Ammon's horn (tissue), 1 donor: Measurements from ENCODE around the gene MTA3.
"Not testable (repeated sequence)": the region's sequence is repeated elsewhere in the genome, so short reads cannot be mapped to it uniquely, and the experiment has no call there.

Experiments
- DNase-seq: peaks from one replicate; pipeline ENCODE4 v3.0.0-alpha.2; 2016; ENCODE audit warnings: low spot score

MTA3 gene

GRCh38 chr2:42568401-42569115 is at the start of gene MTA3:
Gene MTA3 (plus strand): TSS chr2:42568632. CDS start chr2:42568746, 114 bp downstream.
- DNase-seq, result peak; percentile 68

- no peak for DNase-seq
Observed at GRCh38 chr2:42519624-42520023, 48.8 kb upstream of the MTA3 start.

- no peak for DNase-seq
Observed at GRCh38 chr2:42522035-42522434, 46.4 kb upstream of the MTA3 start.

- DNase-seq, result no peak
Observed at GRCh38 chr2:42523341-42523740, 45.1 kb upstream of the MTA3 start.

- DNase-seq, result no peak
Observed at GRCh38 chr2:42532397-42532796, 36.0 kb upstream of the MTA3 start.

- no peak for DNase-seq
Observed at GRCh38 chr2:42537493-42537892, 30.9 kb upstream of the MTA3 start.

GRCh38 chr2:42542871-42543270 is 25.6 kb upstream of the MTA3 start:
- no peak for DNase-seq

- DNase-seq, result no peak
Observed at GRCh38 chr2:42545023-42545721, 23.3 kb upstream of the MTA3 start.

- DNase-seq, result no peak
Observed at GRCh38 chr2:42545841-42546390, 22.5 kb upstream of the MTA3 start.

- DNase-seq, result peak; percentile 15
Observed at GRCh38 chr2:42547014-42547413, 21.4 kb upstream of the MTA3 start.

GRCh38 chr2:42547446-42548295 is 20.8 kb upstream of the MTA3 start:
- no peak for DNase-seq

GRCh38 chr2:42550870-42551269 is 17.6 kb upstream of the MTA3 start:
- DNase-seq, result no peak

- no peak for DNase-seq
Observed at GRCh38 chr2:42554392-42554791, 14.0 kb upstream of the MTA3 start.

GRCh38 chr2:42556315-42556890 is 12.0 kb upstream of the MTA3 start:
- no peak for DNase-seq

- no peak for DNase-seq
Observed at GRCh38 chr2:42557306-42557705, 11.1 kb upstream of the MTA3 start.

GRCh38 chr2:42558827-42559226 is 9.6 kb upstream of the MTA3 start:
- DNase-seq, result no peak

GRCh38 chr2:42560133-42560532 is 8.3 kb upstream of the MTA3 start:
- not testable (repeated sequence) for DNase-seq

- DNase-seq, result no peak
Observed at GRCh38 chr2:42560899-42561298, 7.5 kb upstream of the MTA3 start.

- no peak for DNase-seq
Observed at GRCh38 chr2:42562474-42563144, 5.8 kb upstream of the MTA3 start.

- DNase-seq, result no peak
Observed at GRCh38 chr2:42566025-42566424, 2.4 kb upstream of the MTA3 start.

- no peak for DNase-seq
Observed at GRCh38 chr2:42566837-42567321, 1.6 kb upstream of the MTA3 start.
